HG02970 (cell line): ENCODE results near the gene CCDC117.
A peak's percentile ranks its signal among the peaks of the same experiment; 100 is the strongest.
"Not testable (repeated sequence)": the region's sequence is repeated elsewhere in the genome, so short reads cannot be mapped to it uniquely, and the experiment has no call there.

ENCODE experiments used
- ATAC-seq: cut with Tn5 transposase; IDR thresholded peaks from one replicate; pipeline ENCODE4 v1.9.1; 2021; ENCODE audit warnings: mild to moderate bottlenecking, moderate library complexity, moderate number of reproducible peaks; ENCODE audit not compliant: unreplicated experiment, low FRiP score

Gene CCDC117

GRCh38 chr22:28772633-28773460, at the start of gene CCDC117:
Gene CCDC117, plus strand, starts transcription at chr22:28772695. Its CDS starts 155 bp downstream, at chr22:28772850.
- ATAC-seq = peak; percentile 76

GRCh38 chr22:28728002-28728401, 44.5 kb upstream of the CCDC117 start:
- ATAC-seq = no peak

GRCh38 chr22:28728621-28729313, 43.7 kb upstream of the CCDC117 start:
- no peak for ATAC-seq

- no peak for ATAC-seq
Measured at GRCh38 chr22:28730179-28730578, 42.3 kb upstream of the CCDC117 start.

GRCh38 chr22:28734393-28734792, 38.1 kb upstream of the CCDC117 start:
- no peak for ATAC-seq

GRCh38 chr22:28736301-28737155, 36.0 kb upstream of the CCDC117 start:
- no peak for ATAC-seq

GRCh38 chr22:28737701-28738100, 34.8 kb upstream of the CCDC117 start:
- no peak for ATAC-seq

- ATAC-seq = not testable (repeated sequence)
Measured at GRCh38 chr22:28738876-28739275, 33.6 kb upstream of the CCDC117 start.

- ATAC-seq = no peak
Measured at GRCh38 chr22:28741200-28741784, 31.2 kb upstream of the CCDC117 start.

- ATAC-seq = peak; percentile 93
Measured at GRCh38 chr22:28741785-28742561, 30.5 kb upstream of the CCDC117 start, which contains the start of the genes CHEK2 and HSCB. Gene CHEK2, minus strand, starts transcription at chr22:28741820. Its CDS starts 7,099 bp downstream, at chr22:28734721. Gene HSCB, plus strand, starts transcription at chr22:28742039. Its CDS starts 57 bp downstream, at chr22:28742096.

GRCh38 chr22:28742562-28742962, 29.9 kb upstream of the CCDC117 start:
- ATAC-seq = peak; percentile 32

GRCh38 chr22:28743852-28744251, 28.6 kb upstream of the CCDC117 start:
- no peak for ATAC-seq

GRCh38 chr22:28750471-28750881, 22.0 kb upstream of the CCDC117 start:
- no peak for ATAC-seq

- ATAC-seq = not testable (repeated sequence)
Measured at GRCh38 chr22:28754512-28754911, 18.0 kb upstream of the CCDC117 start.

- ATAC-seq = no peak
Measured at GRCh38 chr22:28759861-28760560, 12.5 kb upstream of the CCDC117 start.

GRCh38 chr22:28761449-28761755, 11.1 kb upstream of the CCDC117 start:
- ATAC-seq = no peak

GRCh38 chr22:28762000-28762399, 10.5 kb upstream of the CCDC117 start:
- not testable (repeated sequence) for ATAC-seq

GRCh38 chr22:28766628-28767027, 5.9 kb upstream of the CCDC117 start:
- no peak for ATAC-seq
